GM21390 (cell line): ENCODE data around the gene MCOLN3.
A peak's percentile ranks its signal among the peaks of the same experiment; 100 is the strongest.
"Not testable (repeated sequence)": the region's sequence is repeated elsewhere in the genome, so short reads cannot be mapped to it uniquely, and the experiment has no call there.

Experiments used
- ATAC-seq: cut with Tn5 transposase; IDR thresholded peaks from one replicate; pipeline ENCODE4 v1.9.1; 2021; ENCODE audit not compliant: unreplicated experiment

MCOLN3 gene

DNA sequence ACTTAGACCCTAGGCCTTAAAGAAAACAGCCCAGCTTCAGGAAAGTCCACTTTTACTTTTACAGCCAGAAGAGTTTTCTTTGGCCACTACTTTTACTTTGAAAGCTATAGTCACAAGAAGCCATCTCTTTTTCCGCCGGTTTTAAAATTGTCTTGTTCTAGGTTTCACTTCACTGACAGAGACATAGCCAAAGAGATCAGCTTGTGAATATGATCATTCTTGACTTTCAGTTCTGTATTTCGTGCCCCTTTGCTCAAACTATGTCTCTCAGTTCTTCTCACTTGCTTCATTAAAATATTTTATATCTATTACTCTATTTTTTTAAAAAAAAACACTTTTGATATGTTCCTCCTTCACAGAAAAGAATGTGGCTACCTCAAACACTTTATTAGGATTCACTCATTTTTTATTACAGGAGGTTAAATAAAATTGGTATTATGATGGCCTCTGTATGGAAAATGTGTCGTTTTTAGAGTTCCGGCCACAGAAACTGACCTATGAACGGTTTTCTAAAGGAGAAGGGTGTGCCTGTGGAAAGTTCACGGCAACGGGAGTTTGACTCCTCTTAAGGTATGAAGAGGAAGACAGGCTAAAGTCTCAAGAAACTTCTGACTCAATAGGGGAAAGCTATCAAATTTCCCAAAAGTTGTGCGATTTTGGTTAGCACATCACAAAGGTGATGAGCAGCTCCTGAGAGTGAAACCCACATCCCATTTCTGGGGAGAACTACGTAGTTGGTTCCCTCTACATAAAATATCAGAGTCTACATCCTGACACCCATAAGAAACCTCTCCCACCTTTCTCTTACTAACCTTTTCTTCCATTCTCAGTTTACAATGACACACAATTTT lies 52.6 kb downstream of the MCOLN3 start:
- ATAC-seq: peak; percentile 52

DNA sequence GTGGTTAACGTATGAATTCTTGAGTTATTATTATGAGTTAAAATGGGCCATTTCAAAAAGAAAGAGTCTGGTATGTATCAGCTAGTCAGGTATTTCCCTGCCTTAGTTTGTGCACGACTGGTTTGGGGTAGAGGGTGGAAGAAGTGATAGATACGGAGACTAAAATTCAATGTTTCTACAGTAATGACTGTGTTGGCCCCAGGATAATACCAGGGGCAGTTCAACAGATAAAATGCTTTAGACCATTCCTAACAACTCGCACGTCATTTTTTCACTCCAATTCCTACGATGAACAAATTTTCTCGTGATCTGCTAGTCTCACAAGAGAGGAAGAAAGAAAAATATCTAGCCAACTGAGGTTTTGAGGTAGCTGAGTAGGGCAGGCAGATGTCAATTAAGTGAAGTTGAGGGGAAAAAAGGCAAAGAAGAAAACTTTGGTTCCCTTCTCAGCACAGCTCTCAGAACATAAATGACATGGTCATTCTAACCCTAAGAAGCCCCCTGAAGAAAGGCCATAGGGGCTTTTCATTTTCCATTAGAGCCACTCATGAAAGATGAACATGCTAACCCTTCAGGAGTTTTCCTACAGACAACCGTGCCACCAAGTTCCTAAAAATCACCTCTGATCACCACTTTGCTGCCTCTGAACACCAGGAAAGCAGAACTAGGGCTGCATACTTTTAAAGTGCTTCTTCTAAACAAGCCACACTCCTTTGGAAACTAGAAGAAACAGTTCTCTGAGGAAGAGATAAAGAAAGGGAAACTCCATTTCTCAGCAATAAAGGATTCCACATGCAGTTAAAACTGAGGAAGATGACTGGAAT lies 57.0 kb downstream of the MCOLN3 start:
- no peak for ATAC-seq

DNA sequence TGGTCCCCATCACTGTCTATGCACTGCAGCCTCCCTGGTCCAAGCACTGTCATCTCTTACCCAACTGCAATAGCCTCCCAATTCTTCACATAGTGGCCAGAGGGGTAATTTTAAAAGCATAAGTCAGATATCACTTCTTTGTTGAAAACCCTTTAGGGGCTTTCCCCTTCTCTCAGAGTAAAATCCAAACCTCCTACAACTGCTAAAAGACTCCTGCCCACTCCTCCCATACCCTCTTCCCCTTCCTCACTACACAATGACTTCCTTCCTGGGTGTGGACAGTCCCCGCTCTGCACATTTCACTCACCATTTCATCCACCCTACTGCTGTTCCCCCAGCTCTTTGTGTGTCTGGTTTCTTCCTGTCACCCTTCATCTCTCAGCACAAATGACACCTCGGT lies 59.7 kb downstream of the MCOLN3 start:
- ATAC-seq: peak; percentile 63

DNA sequence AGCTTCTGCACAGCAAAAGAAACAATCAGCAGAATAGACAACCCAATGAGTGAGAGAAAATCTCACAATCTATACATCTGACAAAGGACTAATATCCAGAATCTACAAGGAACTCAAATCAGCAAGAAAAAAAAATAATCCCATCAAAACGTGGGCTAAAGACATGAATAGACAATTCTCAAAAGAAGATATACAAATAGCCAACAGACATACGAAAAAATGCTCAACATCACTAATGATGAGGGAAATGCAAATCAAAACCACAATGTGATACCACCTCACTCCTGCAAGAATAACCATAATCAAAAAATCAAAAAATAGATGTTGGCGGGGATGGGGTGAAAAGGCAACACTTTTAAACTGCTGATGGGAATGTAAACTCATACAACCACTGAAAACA lies 61.7 kb downstream of the MCOLN3 start:
- not testable (repeated sequence) for ATAC-seq

DNA sequence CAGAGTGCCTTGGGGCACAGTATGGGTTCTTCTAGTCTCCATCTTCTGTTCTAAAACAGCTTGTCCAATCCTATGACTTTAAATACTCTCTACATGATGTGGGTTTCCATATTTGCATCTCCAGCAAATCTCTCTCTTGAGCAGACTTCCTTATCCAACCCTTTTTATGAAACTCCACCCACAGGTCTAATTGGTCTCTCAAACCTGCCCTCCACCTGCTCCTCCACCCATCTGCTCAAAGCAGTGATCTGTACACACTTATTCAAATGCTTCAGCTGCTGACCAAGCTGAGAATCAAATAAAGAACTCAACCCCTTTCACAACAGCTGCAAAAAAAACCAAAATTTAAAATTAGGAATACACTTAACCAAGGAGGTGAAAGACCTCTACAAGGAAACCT lies 62.9 kb downstream of the MCOLN3 start:
- peak; percentile 39 for ATAC-seq

DNA sequence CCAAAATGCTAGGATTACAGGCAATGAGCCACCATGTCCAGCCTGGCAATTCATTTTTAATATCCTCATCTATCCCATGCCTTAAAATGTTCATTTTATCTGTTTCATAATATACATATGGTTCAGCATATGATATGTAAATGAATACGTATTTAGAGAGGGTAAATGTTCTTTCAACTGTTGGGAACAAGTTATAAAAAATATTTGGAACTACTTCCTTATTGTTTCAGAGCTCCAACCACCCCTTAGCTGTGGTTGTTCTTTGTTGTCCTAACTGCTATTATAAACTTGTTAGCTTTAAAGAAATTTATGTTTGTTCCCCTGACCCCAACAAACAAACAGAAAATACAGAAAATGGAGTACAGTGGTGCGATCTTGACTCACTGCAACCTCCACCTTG lies 65.9 kb downstream of the MCOLN3 start:
- ATAC-seq: no peak

DNA sequence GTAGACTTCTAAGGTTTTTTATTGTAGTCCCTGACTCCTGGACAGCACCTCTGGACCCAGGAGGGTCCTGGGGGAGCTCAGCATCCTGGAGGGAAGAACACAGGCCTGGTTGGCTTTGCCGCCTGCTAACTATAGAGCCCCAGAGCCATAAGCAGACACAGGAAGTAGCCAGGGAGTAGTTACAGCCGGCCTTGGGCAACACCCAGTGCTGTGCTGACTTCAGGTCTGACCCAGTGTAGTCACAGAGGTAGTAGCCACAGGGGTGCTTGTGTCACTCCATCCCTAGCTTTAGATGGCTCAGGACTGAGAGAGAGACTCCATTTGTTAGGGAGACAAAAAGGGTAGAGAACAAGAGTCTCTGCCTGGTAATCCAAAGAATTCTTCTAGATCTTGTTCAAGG lies 73.3 kb downstream of the MCOLN3 start:
- ATAC-seq: peak; percentile 27

DNA sequence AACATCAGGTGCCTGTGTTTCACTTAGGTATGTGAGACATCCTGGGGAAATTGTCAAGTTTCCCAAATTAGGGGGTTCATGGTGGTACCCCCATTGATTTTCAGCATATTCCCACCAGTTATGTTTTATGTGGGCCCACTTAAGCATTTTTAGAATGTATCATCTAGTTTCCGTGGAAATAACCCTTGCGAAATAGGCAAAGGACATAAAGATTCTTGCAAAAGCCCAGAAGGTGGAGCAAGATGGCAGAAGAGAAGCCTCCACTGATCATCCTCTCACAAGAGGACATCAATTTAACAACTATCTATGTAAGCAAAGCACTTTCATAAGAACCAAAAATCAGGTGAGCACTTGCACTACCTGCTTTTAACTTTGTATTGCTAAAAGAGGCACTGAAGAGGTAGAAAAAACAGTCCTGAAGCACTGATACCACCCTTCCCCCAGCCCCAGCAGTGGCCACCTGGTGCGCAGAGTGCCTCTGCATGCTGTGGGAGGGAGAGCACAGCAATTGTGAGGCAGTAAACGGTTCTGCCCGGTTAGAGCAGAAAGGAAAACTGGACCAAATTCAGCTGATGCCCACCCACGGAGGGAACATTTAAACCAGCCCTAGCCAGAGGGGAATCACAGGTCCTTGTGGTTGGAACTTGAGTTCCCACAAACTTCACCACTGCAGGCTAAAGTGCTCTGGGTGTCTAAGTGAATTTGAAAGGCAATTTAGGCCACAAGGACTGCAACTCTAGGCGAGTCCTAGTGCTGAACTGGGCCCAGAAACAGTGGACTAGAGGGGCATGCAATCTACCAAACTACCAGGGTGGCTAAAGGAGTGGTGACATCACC lies 74.6 kb downstream of the MCOLN3 start:
- peak; percentile 33 for ATAC-seq

DNA sequence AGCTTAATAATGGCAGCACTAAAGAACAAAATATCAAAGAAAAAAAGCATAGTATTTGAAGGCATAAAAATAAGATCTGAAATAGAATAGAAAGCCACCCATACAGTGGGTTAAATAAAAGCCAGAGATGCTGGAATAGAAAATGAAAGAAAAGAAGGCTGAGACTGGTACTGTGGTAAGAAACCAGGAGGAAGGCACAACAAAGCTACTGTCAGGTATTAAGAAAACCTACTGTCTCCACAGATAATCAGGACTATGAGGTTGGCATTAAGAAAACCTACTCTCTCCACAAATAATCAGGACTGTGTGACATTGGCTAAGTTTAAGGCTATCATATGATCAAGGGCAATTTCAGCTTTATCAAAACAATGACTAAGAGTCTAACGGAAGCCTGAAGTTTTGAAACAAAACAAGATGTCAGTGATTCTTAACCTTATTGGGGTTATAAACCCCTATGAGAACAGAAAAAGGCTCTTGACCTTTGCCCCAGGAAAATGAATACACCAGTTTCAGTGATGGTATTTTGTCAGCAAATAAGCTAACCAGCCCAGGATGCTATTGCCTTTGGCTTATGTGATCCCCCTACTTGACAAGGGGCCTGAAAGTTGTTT lies 75.8 kb downstream of the MCOLN3 start:
- ATAC-seq: peak; percentile 43

DNA sequence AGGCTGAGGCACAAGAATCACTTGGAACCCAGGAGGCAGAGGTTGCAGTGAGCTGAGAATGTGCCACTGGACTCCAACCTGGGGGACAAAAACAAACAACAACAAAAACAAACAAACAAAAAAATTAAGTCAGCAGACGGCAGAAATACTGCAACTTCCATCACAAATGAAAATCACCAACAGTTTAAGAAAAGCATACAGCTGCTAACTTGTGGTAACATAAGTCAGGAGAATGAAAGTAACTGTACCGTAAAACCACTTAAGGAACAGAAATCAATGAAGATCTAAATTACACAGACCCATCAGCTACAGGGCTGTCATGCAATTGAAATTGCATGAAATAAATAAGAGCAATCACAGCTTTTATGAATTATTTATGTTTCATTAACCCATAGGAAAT lies 76.3 kb downstream of the MCOLN3 start:
- peak; percentile 45 for ATAC-seq

DNA sequence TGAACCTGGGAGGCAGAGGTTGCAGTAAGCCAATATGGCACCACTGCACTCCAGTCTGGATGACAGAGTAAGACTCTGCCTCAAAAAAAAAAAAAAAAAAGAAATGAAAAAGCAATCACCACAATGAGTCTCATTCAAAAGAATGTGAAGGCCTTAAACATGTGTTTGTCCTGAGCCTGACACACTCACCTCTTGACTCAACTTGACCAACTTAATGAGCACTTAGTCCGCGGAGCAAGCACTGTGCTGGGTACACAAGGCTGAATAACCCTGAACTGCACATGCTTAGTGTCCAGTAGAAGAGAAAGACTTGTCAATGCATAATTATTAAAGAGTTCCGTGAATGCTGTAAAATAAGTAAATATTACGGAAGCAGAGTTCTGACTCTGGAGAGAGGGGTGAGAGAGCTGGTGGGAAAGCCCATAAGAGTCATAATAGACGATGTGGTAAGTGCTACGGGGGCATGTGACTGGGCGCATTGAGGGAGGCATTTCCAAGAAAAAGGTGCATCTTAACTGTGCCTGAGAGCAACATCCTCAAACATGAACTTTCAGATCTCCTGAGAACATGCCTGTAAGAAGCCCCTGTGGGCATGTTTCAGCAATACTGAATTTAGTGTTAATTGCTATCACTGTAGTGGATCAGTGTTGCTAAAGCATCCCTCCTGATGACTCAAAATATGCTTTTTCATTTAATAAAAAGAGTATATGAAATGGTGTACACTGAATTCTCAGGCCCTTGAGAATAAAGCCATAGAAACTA lies 78.6 kb downstream of the MCOLN3 start:
- peak; percentile 43 for ATAC-seq

DNA sequence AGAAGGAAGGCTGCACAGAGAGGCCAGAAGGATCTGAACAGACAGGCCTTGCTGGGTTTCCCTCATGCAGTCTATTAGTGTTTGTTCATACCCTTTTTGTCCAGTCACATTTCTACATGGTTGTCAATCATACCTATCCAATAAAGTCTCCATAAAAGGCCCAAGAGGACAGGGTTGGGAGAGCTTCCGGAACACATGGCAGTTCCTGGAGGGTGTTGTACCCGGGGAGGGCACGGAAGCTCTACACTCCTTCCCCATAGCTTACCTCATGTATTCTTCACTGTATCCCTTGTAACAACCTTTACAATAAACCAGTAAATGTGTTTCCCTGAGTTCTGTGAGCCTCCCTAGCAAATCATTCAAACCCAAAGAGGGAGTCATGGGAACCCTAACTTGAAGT lies 79.4 kb downstream of the MCOLN3 start:
- no peak for ATAC-seq

DNA sequence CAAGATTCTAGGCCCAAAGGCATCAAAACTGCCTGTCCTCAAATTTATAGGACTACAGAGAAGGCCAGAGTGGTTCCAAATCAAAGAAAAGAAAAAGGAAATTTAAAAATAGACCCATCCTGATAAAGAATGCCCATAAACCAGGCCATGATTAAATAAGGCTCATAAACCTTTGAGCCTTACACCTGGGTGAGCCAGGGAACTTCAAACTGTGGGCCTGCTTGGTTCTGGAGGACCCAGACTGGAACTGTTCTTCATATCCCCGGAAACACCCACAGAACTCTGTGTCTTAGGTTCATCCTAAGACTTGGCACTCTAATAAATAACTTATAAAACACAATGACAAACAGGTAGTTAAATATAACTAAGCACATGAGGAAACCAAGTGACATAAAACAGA lies 80.2 kb downstream of the MCOLN3 start:
- no peak for ATAC-seq
